Activated CD4-positive, alpha-beta T cell treated with anti-CD3 and anti-CD28 coated beads, Interleukin-2, Interleukin-6, amounts not matched to agents 100 ng/mL and 50 ng/mL, durations not matched to agents 16 hours and 8 hours (primary cell): ENCODE data around the gene SAT2.
"Not testable (repeated sequence)": the region's sequence is repeated elsewhere in the genome, so short reads cannot be mapped to it uniquely, and the experiment has no call there.

Experiments
- DNase-seq: peaks from one replicate; pipeline ENCODE4 v3.0.0-alpha.2; 2020

Gene SAT2

DNA sequence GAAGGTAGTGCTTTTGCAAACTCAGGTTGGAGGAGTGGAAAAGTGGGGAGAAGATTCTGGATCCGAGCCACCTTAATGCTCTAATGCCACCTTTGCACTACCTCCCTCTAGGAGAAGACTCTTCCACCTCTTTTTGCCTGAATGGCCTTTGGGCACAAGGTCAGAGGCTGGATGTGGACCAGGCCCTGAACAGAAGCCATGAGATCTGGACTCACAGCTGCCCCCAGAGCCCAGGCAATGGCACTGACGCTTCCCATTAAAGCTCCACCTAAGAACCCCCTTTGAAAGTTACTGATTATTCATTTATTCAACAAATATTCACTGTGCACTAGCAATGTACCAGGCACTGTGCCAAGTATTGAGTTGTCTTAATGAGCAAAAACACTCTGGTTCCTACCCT lies 5.5 kb upstream of the SAT2 start:
- no peak for DNase-seq

DNA sequence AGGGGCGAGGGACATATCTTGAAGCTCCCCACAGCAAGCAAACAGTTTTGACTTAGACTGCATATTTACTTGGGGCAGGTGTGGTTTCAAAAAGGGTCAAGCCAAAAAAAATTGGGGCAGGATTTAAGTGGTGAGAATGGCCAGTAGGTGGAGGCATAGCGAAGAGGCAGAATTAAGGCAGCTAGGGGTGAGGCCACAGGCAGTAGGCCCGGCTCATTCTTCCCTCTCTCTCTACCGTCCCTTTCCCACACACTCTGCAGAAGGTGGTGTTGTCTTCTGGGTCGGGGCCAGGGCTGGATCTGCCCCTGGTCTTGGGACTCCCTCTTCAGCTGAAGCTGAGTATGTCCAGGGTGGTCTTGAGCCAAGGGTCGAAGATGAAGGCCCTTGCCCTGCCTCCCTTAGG lies 4.9 kb upstream of the SAT2 start:
- DNase-seq: peak; percentile 52

GRCh38 chr17:7631398-7632380 lies 4.1 kb upstream of the SAT2 start:
- DNase-seq: no peak

DNA sequence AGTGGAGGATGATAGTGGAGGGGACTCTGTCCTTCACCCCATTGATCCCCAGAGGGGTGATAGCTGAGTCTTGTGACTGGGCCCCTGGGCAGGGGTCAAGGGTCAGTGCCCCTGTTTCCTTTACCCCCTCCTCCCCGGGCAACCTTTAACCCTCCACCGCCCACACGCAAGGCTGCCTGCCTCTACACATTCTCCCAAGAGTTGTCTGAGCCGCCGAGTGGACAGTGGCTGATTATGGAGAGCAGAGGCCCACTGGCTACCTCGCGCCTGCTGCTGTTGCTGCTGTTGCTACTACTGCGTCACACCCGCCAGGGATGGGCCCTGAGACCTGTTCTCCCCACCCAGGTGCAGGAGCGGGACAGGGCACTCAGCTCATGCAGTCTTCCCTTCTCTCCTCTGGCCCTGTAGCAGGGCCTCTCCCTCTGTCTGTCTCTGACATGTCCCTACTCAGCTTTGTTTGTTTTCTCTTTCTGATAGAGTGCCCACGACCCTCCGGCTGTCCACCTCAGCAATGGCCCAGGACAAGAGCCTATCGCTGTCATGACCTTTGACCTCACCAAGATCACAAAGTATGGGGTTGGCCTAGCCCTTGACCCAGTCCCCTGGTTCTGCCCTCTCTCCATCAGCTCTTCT lies 2.4 kb upstream of the SAT2 start, which contains the start of gene SHBG:
Gene SHBG, plus strand, starts transcription at position 197 of the 633 bp plus-strand sequence. Its CDS starts 38 bp downstream, at position 235.
- no peak for DNase-seq

- DNase-seq: no peak
These were observed 718 bp downstream of the SAT2 start for GRCh38 chr17:7626956-7627249.

- DNase-seq: no peak
These were observed 1.3 kb downstream of the SAT2 start for GRCh38 chr17:7626307-7626706.

DNA sequence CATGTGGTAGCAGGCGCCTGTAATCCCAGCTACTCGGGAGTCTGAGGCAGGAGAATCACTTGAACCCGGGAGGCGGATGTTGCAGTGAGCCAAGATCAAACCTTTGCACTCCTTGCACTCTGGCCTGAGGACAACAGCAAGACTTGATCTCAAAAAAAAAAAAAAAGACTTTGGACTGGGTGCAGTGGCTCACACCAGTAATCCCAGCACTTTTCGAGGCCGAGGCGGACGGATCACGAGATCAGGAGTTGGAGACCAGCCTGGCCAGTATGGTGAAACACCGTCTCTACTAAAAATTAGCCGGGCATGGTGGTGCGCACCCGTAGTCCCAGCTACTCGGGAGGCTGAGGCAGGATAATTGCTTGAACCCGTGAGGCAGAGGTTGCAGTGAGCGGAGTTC lies 1.9 kb downstream of the SAT2 start:
- not testable (repeated sequence) for DNase-seq

- DNase-seq: no peak
These were observed 4.0 kb downstream of the SAT2 start for GRCh38 chr17:7623661-7624060.

DNA sequence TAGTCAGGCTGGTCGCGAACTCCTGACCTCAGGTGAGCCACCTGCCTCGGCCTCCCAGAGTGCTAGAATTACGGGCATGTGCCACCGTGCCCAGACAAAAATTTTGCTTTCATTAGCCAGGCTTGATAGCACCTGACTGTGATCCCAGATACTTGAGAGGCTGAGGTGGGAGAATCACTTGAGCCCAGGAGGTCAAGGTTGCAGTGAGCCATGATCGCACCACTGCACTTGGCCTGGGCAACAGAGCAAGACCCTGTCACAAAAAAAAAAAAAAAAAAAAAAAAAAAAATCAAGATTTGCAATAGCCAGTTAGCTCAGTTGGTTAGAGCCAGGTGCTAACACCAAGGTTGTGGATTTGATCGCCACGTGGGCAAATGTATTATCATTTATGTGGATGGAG lies 6.8 kb downstream of the SAT2 start:
- DNase-seq: no peak

DNA sequence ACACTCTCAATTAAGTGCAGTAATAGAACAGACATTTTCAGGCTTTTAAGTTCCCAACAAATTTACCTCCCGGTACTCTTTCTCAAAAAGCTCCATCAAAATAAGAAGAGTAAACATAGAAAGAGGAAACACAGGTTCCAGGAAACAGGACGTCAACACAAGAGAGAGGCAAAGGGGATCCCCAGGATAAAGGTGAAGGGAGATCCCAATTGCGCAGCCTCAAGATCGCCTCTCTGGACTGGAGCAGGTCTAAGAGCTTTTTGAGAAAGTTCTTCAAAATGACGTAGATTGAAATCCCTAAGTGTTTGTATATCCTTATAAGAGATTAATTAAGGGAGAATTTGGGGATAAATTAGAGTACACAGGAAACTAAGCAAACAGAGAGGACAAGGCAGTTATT lies 9.0 kb downstream of the SAT2 start:
- DNase-seq: no peak

- DNase-seq: no peak
These were observed 12.3 kb downstream of the SAT2 start for GRCh38 chr17:7615265-7615747.

- peak; percentile 100 for DNase-seq
These were observed 13.0 kb downstream of the SAT2 start, which contains the start of gene FXR2 for GRCh38 chr17:7614425-7615264. Gene FXR2, minus strand, starts transcription at chr17:7614897. Its CDS starts 365 bp downstream, at chr17:7614532.

GRCh38 chr17:7613769-7614424 lies 13.7 kb downstream of the SAT2 start:
- DNase-seq: peak; percentile 17

DNA sequence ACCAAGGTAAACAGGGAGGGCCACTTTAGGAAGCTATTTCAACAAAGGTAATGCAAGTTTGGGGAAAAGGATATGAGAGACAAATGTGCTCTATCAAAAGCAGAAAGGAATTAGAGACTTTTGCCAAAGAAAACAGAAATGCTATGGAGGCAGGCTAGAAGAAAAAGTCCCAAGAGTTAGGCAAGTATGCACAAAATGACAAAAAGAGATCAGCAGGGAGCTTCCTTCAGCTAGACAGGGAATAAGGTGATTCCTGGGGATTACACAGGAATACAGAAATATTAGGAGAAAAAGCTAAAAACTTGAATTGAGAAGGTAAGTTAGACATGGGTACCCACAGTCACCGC lies 15.4 kb downstream of the SAT2 start:
- no peak for DNase-seq

DNA sequence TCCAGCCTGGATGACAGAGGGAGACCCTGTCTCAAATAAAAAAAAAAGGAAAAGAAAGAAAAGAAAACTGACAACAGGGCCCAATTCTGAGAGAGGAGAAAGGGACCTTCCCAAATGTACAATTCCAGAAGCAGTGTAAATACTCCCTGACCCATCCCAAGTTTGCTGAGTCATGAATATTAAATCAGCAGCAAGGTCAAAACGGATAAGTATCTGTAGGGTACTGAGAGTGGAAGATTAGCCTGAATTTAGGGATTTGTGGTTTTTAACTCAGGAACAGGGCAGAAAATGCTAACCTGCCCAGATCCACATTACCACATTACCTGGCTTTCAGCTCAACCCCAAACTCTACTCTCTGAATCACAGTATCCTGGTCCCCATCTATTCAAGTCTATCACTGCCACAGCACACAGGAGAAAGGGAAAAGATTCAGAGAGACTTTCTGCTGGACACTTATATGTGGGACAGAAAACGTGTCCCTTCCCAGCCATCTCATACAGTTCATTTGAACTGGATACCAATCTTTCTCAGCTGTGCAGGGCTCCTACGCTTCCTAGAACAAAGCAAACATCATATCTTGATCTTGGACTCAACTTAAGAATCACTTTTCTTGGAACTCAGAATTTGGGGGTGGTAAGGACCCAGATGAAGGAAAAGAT lies 15.9 kb downstream of the SAT2 start:
- DNase-seq: no peak

- DNase-seq: no peak
These were observed 17.0 kb downstream of the SAT2 start for GRCh38 chr17:7610641-7611040.

- DNase-seq: no peak
These were observed 21.3 kb downstream of the SAT2 start for GRCh38 chr17:7606280-7606679.

- not testable (repeated sequence) for DNase-seq
These were observed 30.1 kb downstream of the SAT2 start for GRCh38 chr17:7597561-7597960.

GRCh38 chr17:7593296-7593695 lies 34.3 kb downstream of the SAT2 start:
- no peak for DNase-seq

GRCh38 chr17:7592422-7593021 lies 35.1 kb downstream of the SAT2 start:
- DNase-seq: no peak

GRCh38 chr17:7591596-7591995 lies 36.0 kb downstream of the SAT2 start:
- DNase-seq: no peak

GRCh38 chr17:7590743-7591142 lies 36.9 kb downstream of the SAT2 start:
- no peak for DNase-seq
